ENCODE measurements around the gene MPP7. TPM values are rescaled to one million over a fixed set of nuclear protein-coding genes. Genes with fewer than 3 reads are reported as not detected.
"Not testable (repeated sequence)": the region's sequence is repeated elsewhere in the genome, so short reads cannot be mapped to it uniquely, and the experiment has no call there.

Gene MPP7
- total RNA-seq, 1 donor from 2014 or later, result 0.73 TPM

GRCh38 chr10:28320090-28320489 lies 17.2 kb upstream of the MPP7 start:
- intact Hi-C loops (cut with micrococcal nuclease), result no loop called here
- no peaks in the 10 kb centered on the region for H3K36me3 Mint-ChIP-seq (ENCODE audit: low read depth)
- H3K4me3 Mint-ChIP-seq (ENCODE audit: low read depth), result no peak overlapping the region
- H3K27ac Mint-ChIP-seq, result no peak overlapping the region
- peaks cover 7% of the 10 kb centered on the region for H3K27me3 Mint-ChIP-seq (ENCODE audit: low read depth)
- DNase-seq (ENCODE audit: low spot score), result no peak
- no peaks in the 10 kb centered on the region for H3K4me1 Mint-ChIP-seq (ENCODE audit: low read depth)
- H3K9me3 Mint-ChIP-seq, result no peaks in the 10 kb centered on the region

- H3K9me3 Mint-ChIP-seq; H3K4me1 Mint-ChIP-seq (ENCODE audit: low read depth); H3K4me3 Mint-ChIP-seq (ENCODE audit: low read depth); DNase-seq (ENCODE audit: low spot score); H3K27ac Mint-ChIP-seq; H3K27me3 Mint-ChIP-seq (ENCODE audit: low read depth); intact Hi-C loops (cut with micrococcal nuclease); H3K36me3 Mint-ChIP-seq (ENCODE audit: low read depth): not testable (repeated sequence)
Measured at GRCh38 chr10:28319061-28319460, 16.2 kb upstream of the MPP7 start.

- Mint-ChIP-seq H3K4me1 (ENCODE audit: low read depth) (no peaks in the 10 kb centered on the region), H3K36me3 (ENCODE audit: low read depth) (no peaks in the 10 kb centered on the region), H3K27me3 (ENCODE audit: low read depth) (peaks cover 7% of the 10 kb centered on the region), H3K4me3 (ENCODE audit: low read depth) (no peak overlapping the region), H3K27ac (no peak overlapping the region), H3K9me3 (no peaks in the 10 kb centered on the region)
- no peak for DNase-seq (ENCODE audit: low spot score)
- intact Hi-C loops (cut with micrococcal nuclease), result no loop called here
Measured at GRCh38 chr10:28318626-28319025, 15.8 kb upstream of the MPP7 start.

GRCh38 chr10:28317760-28318159 lies 14.9 kb upstream of the MPP7 start:
- intact Hi-C loops (cut with micrococcal nuclease), result no loop called here
- Mint-ChIP-seq H3K36me3 (ENCODE audit: low read depth) (no peaks in the 10 kb centered on the region), H3K27me3 (ENCODE audit: low read depth) (peaks cover 7% of the 10 kb centered on the region), H3K27ac (no peak overlapping the region), H3K4me3 (ENCODE audit: low read depth) (no peak overlapping the region), H3K4me1 (ENCODE audit: low read depth) (no peaks in the 10 kb centered on the region), H3K9me3 (no peaks in the 10 kb centered on the region)
- no peak for DNase-seq (ENCODE audit: low spot score)

GRCh38 chr10:28316696-28317095 lies 13.8 kb upstream of the MPP7 start:
- intact Hi-C loops (cut with micrococcal nuclease), result no loop called here
- Mint-ChIP-seq H3K27me3 (ENCODE audit: low read depth) (peaks cover 11% of the 10 kb centered on the region), H3K4me1 (ENCODE audit: low read depth) (no peaks in the 10 kb centered on the region), H3K27ac (no peak overlapping the region), H3K9me3 (no peaks in the 10 kb centered on the region), H3K36me3 (ENCODE audit: low read depth) (no peaks in the 10 kb centered on the region), H3K4me3 (ENCODE audit: low read depth) (no peak overlapping the region)
- DNase-seq (ENCODE audit: low spot score), result no peak

- intact Hi-C loops (cut with micrococcal nuclease), result no loop called here
- Mint-ChIP-seq H3K4me1 (ENCODE audit: low read depth) (no peaks in the 10 kb centered on the region), H3K27ac (no peak overlapping the region), H3K9me3 (no peaks in the 10 kb centered on the region), H3K4me3 (ENCODE audit: low read depth) (no peak overlapping the region), H3K36me3 (ENCODE audit: low read depth) (no peaks in the 10 kb centered on the region), H3K27me3 (ENCODE audit: low read depth) (peaks cover 13% of the 10 kb centered on the region)
- DNase-seq (ENCODE audit: low spot score), result no peak
Measured at GRCh38 chr10:28315140-28315539, 12.3 kb upstream of the MPP7 start.

GRCh38 chr10:28314211-28314610 lies 11.3 kb upstream of the MPP7 start:
- DNase-seq (ENCODE audit: low spot score), result no peak
- H3K27me3 Mint-ChIP-seq (ENCODE audit: low read depth), result peaks cover 15% of the 10 kb centered on the region
- no peak overlapping the region for H3K27ac Mint-ChIP-seq
- H3K36me3 Mint-ChIP-seq (ENCODE audit: low read depth), result no peaks in the 10 kb centered on the region
- no peaks in the 10 kb centered on the region for H3K4me1 Mint-ChIP-seq (ENCODE audit: low read depth)
- intact Hi-C loops (cut with micrococcal nuclease), result no loop called here
- no peak overlapping the region for H3K4me3 Mint-ChIP-seq (ENCODE audit: low read depth)
- no peaks in the 10 kb centered on the region for H3K9me3 Mint-ChIP-seq

- Mint-ChIP-seq H3K4me3 (ENCODE audit: low read depth) (no peak overlapping the region), H3K27me3 (ENCODE audit: low read depth) (peaks cover 20% of the 10 kb centered on the region), H3K4me1 (ENCODE audit: low read depth) (peaks cover 2% of the 10 kb centered on the region), H3K9me3 (no peaks in the 10 kb centered on the region), H3K36me3 (ENCODE audit: low read depth) (no peaks in the 10 kb centered on the region), H3K27ac (no peak overlapping the region)
- intact Hi-C loops (cut with micrococcal nuclease), result no loop called here
- no peak for DNase-seq (ENCODE audit: low spot score)
Measured at GRCh38 chr10:28312572-28312971, 9.7 kb upstream of the MPP7 start.

- no peak for DNase-seq (ENCODE audit: low spot score)
- H3K4me1 Mint-ChIP-seq (ENCODE audit: low read depth), result peaks cover 2% of the 10 kb centered on the region
- peaks cover 24% of the 10 kb centered on the region for H3K27me3 Mint-ChIP-seq (ENCODE audit: low read depth)
- no peaks in the 10 kb centered on the region for H3K36me3 Mint-ChIP-seq (ENCODE audit: low read depth)
- intact Hi-C loops (cut with micrococcal nuclease), result no loop called here
- no peaks in the 10 kb centered on the region for H3K9me3 Mint-ChIP-seq
- H3K27ac Mint-ChIP-seq, result no peak overlapping the region
- H3K4me3 Mint-ChIP-seq (ENCODE audit: low read depth), result no peak overlapping the region
Measured at GRCh38 chr10:28311104-28311503, 8.2 kb upstream of the MPP7 start.

GRCh38 chr10:28307267-28307666 lies 4.4 kb upstream of the MPP7 start:
- Mint-ChIP-seq H3K4me1 (ENCODE audit: low read depth) (peaks cover 14% of the 10 kb centered on the region), H3K27me3 (ENCODE audit: low read depth) (peaks cover 51% of the 10 kb centered on the region), H3K36me3 (ENCODE audit: low read depth) (no peaks in the 10 kb centered on the region), H3K27ac (no peak overlapping the region), H3K4me3 (ENCODE audit: low read depth) (no peak overlapping the region), H3K9me3 (no peaks in the 10 kb centered on the region)
- DNase-seq (ENCODE audit: low spot score), result no peak
- intact Hi-C loops (cut with micrococcal nuclease), result no loop called here

GRCh38 chr10:28305553-28305952 lies 2.7 kb upstream of the MPP7 start:
- H3K36me3 Mint-ChIP-seq (ENCODE audit: low read depth), result no peaks in the 10 kb centered on the region
- H3K27me3 Mint-ChIP-seq (ENCODE audit: low read depth), result peaks cover 50% of the 10 kb centered on the region
- no peak overlapping the region for H3K4me3 Mint-ChIP-seq (ENCODE audit: low read depth)
- H3K4me1 Mint-ChIP-seq (ENCODE audit: low read depth), result peaks cover 23% of the 10 kb centered on the region
- no peaks in the 10 kb centered on the region for H3K9me3 Mint-ChIP-seq
- no peak for DNase-seq (ENCODE audit: low spot score)
- intact Hi-C loops (cut with micrococcal nuclease), result no loop called here
- H3K27ac Mint-ChIP-seq, result no peak overlapping the region

GRCh38 chr10:28304032-28304571 lies 1.2 kb upstream of the MPP7 start:
- Mint-ChIP-seq H3K4me1 (ENCODE audit: low read depth) (peaks cover 30% of the 10 kb centered on the region), H3K27ac (no peak overlapping the region)

GRCh38 chr10:28302012-28302637 lies 739 bp downstream of the MPP7 start:
- Mint-ChIP-seq H3K9me3 (no peaks in the 10 kb centered on the region), H3K4me3 (ENCODE audit: low read depth) (peak overlapping the region; percentile 74), H3K27ac (no peak overlapping the region), H3K36me3 (ENCODE audit: low read depth) (no peaks in the 10 kb centered on the region), H3K27me3 (ENCODE audit: low read depth) (peaks cover 40% of the 10 kb centered on the region), H3K4me1 (ENCODE audit: low read depth) (peaks cover 35% of the 10 kb centered on the region)
- no peak for DNase-seq (ENCODE audit: low spot score)
- intact Hi-C loops (cut with micrococcal nuclease), result loop anchor here (1.0 to 5.0 kb wide), 2 partner anchors 55 to 80 kb away; no protein-coding TSS in a partner anchor

More at GRCh38 chr10:28304032-28304571, 1.2 kb upstream of the MPP7 start:
- DNase-seq (ENCODE audit: low spot score), result no peak
- no peak overlapping the region for H3K4me3 Mint-ChIP-seq (ENCODE audit: low read depth)
- H3K36me3 Mint-ChIP-seq (ENCODE audit: low read depth), result no peaks in the 10 kb centered on the region
- H3K27me3 Mint-ChIP-seq (ENCODE audit: low read depth), result peaks cover 45% of the 10 kb centered on the region
- intact Hi-C loops (cut with micrococcal nuclease), result loop anchor here (5.0 kb wide), 1 partner anchor 57 kb away; no protein-coding TSS in a partner anchor
- no peaks in the 10 kb centered on the region for H3K9me3 Mint-ChIP-seq
